GM04504 (cell line): ENCODE data around the gene FOXRED2.
"Not testable (repeated sequence)": the region's sequence is repeated elsewhere in the genome, so short reads cannot be mapped to it uniquely, and the experiment has no call there.

Experiments
- DNase-seq: peaks from one replicate; pipeline ENCODE4 v3.0.0-alpha.2; 2012; ENCODE audit warnings: low read depth

The FOXRED2 gene

GRCh38 chr22:36506637-36507517 lies at the start of gene FOXRED2:
FOXRED2 (minus strand) TSS chr22:36507040; CDS start chr22:36506422, 618 bp downstream.
- peak; percentile 53 for DNase-seq

- no peak for DNase-seq
Measured at GRCh38 chr22:36554098-36554497, 47.3 kb upstream of the FOXRED2 start.

- DNase-seq = no peak
Measured at GRCh38 chr22:36552289-36552688, 45.4 kb upstream of the FOXRED2 start.

DNA sequence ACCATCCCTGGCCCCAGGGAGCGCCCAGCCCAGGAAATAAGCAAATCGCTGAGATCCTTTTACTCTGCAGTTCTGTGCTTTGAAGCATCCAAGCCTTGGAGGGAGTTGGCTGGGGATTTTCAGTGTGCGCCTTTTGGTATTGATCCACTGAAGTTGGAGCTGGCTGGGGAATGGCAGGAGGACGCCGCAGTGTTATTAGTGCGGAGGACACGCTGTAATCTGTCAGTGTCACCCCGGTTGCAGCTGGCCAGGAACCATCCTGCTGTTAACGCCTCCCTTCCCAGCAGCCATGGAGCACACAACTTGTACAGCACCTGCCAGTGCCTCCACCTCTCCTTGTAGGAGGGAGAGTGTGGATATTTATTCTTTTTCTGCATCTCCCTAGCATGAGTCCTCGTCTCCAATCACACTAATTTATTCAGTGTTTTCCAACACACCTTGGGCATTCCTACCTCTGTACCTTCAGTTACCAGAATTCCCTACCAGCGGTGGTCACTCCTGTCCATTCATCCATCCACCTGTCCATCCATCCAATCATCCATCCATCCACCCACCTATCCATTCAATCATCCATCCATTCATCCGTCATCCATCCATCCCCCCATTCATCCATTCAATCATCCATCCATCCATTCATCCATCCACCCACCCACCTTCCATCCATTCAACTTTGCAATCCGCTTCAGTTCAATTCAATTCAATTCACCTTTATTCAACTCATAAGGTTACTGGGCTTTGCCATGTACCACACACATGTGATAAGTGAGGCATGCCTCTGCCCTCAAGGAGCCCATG lies 44.1 kb upstream of the FOXRED2 start:
- no peak for DNase-seq

- DNase-seq = no peak
Measured at GRCh38 chr22:36549033-36549432, 42.2 kb upstream of the FOXRED2 start.

DNA sequence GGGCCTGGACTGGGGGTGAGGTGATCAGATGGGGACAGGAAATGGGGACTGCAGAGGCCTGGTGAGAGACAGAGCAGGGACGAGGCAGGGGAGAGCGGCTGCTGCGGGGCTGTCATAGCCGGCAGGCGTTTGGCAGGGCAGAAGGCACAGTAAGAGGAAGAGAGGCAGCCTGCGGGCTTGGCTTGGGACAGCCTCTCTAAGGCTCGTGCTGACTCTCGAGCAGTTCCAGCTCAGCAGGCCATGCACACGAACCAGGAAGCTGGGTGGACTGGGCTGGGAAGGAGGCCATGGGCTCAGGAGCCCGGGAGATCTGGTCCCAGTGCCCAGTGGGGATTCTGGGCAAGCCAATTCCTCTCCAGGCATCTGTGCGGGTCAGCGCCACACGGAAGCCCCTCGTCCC lies 41.8 kb upstream of the FOXRED2 start:
- no peak for DNase-seq

- no peak for DNase-seq
Measured at GRCh38 chr22:36546932-36547331, 40.1 kb upstream of the FOXRED2 start.

DNA sequence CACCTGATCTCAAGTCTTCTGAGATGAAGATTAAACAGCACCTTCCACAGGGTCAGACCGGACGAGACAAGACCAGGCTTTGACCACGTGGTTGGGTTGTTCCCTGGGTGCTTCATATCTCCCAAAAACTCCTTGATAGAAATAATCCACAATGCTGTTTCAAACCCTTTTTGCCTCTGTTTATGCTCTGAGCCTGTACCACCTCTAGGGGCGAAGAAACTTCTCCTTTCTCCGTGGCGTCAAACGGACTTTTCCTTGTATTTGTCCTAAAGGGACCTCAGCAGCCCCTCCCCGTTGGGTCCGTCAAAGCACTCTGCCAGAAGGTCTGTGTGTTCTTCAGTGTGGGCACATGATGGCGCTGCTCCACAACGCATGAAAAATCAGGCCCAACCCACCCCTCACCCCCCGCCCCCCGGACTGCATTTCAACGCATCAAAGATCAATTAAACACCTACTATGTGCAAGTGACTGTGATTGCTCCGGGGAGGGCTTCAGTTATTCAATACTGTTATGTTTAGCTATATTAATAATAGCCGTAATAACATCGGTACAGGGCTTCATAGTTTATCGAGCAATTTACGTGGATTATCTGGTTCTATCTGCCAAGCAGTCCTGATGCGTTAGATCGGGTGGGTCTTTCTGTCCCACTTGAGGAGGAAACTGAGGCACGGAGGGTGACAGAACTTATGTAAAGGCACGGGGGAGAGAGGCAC lies 39.4 kb upstream of the FOXRED2 start:
- DNase-seq = no peak

DNA sequence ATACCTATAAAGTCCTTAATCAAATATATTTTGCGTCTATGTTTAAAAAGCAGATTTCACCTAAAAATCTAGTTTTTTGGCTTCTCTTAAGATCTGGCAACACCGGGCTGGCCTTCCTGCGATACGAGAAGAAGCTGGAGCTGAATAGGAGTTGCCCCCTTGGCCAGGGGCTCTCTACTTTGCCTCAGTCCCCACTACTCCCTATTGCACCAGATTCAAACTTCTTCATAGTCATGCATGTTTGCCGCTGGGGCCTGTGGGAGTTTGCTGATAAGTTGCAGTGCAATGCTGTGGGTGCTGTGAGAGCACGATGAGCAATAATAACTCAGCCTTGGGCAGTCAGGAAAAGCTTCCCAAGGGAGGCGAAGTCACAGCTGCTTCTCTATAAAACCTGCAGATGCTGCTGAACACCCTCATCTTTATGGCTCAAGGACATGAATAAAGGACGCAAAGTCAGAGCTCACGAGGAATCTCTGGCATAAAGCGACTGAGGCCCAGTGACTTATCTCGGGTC lies 37.3 kb upstream of the FOXRED2 start:
- DNase-seq = peak; percentile 70

DNA sequence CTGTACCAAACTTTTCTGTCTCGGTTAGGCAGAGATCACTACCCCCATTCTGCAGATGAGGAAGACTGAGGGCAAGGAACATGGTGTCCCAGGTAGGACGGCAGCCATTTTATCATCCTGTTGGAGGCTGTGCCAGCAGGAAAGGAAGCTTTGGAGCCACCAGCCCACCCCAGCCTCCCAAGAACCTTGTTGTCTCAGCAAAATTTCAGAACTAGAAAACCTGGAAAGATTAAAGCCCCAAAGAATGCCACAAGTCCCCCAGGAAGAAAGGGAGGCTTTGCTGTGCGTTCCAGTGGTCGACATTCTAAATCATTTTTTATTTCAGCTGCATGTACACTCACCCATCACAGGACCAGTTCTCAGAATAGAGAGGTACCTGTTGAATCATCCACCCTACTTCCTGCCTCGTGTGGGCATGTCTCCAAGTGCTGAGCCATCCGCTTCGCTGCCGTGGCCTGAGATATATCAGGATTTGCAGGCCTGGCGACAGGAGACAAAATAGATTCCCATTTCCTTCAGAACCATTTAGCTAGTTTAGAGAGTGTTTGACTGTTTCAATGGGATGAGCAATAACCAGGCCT lies 35.1 kb upstream of the FOXRED2 start:
- DNase-seq = peak; percentile 86

- DNase-seq = no peak
Measured at GRCh38 chr22:36540867-36541642, 34.2 kb upstream of the FOXRED2 start.

DNA sequence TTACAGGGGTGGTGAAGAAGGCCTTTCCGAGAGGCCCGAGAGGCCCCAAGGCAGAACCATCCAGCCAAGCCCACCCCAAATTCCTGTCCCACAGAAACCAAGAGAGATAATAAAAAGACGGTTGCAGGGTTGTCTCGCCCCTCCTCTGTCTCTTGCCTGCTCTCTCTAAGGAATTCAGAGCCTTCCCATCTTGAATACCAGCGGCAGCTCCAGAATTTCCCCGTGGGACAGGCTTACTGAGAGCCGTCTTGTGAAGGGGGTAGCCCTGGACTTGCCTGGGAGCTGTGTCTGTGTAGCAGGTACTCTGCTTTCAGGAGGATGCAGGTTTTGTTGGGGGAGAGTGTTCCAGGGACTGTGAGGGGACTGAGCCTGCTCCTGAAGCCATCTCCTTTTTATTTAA lies 31.7 kb upstream of the FOXRED2 start:
- DNase-seq = no peak

DNA sequence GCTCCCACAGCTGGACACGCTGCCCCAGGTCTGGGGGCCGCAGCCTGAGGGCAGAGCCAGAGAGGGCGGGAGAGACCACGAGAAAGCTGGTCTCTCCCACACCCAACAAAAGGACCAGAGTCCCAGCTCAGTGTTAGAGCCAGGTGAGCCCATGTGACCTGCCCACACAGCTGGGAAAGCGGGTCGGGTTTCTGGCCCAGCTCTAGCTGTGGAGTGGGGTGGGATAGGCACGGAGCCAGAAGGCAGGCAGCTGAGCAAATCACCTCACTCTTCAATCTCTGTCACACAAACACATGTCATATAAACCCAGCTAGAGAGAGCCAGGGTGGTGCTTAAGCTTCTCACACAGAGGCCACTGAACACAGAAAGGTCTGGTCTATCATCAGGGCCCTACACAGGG lies 29.9 kb upstream of the FOXRED2 start:
- DNase-seq = no peak

- not testable (repeated sequence) for DNase-seq
Measured at GRCh38 chr22:36533320-36533719, 26.5 kb upstream of the FOXRED2 start.

- DNase-seq = no peak
Measured at GRCh38 chr22:36532466-36532865, 25.6 kb upstream of the FOXRED2 start.

DNA sequence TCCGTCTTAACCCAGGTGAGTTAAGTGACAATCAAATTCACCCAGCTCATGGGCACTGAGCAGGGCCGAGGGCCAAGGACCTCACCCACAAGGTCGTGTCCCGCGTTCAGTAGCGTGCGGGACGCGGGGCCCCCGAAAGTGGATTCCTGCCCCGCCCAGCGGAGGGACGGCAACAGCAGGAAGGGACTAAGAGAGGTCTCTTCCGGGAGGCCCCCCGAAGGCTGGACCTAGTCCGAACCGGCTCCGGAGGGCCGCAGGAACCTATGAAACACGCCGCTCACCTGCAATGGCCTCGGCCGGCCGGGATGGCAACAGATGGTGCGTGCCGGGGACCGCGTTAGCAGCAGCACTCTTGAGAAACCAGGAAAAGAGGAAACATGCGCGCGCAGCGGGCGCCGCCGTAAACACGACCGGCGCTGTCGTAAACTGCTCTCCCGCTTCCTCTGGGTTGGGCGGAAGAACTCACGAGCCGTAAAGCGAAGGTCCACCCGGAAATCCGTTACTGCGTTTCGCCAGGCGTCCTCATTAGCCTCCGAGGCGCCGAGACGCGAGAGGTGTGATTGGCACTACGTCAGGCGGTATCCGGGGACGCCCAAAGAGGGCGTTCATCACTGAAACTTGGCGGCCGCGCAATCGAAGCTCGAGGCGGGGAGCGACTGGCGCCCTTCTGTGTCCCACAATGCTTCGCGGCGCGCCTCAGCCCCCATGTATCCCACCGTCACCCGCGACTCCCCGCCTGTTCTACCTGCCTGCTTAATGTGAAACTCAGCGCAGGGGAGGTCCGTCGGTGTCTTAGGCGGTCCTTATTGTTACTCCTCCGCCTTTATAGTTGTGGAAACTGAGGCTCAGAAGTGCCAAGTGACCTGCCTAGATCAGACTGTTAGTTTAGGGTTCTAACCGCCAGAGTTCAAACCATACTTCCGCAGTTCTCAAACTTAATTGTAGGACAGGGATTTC lies 22.2 kb upstream of the FOXRED2 start, which contains the start of gene EIF3D:
EIF3D (minus strand) TSS at position 372 of the 957 bp plus-strand sequence. CDS start 3,045 bp downstream, outside the sequence.
- peak; percentile 99 for DNase-seq

DNA sequence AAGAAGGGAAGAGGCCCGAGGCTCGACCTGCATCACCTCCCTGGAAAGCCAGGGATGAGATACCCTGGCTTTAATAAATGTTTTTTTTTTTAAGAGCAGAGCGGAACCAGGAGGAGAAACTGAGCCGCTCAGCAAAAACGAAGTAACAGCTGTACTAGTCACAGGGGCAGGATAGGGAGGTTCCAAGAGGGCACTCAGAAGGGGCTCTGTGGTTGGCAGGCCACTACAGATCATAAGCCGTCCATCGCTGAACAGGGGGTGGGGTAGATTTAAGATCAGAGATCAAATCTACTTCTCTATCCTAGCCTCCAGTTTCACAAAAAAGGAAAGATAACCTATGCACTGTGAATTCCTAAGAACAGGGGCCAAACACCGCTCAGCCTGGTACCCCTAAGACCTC lies 21.5 kb upstream of the FOXRED2 start:
- DNase-seq = no peak

DNA sequence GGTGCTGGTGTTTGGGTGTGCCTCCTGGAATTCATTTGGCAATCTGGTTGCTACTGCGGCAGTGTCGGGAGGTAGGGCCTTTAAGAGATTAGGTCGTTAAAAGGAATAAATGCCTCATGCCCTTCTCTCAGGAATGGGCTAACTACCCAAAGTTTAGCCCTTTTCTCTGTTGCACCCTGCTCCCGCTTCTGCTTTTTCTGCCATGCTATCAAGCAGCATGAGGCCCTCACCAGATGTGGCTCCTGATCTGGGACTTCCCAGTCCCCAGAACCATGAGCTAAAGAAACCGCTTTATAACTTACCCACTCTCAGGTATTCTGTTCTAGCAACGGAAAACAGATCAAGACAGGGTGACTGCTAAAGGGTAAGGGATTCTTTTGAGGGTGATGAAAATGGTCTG lies 15.8 kb upstream of the FOXRED2 start:
- DNase-seq = no peak

DNA sequence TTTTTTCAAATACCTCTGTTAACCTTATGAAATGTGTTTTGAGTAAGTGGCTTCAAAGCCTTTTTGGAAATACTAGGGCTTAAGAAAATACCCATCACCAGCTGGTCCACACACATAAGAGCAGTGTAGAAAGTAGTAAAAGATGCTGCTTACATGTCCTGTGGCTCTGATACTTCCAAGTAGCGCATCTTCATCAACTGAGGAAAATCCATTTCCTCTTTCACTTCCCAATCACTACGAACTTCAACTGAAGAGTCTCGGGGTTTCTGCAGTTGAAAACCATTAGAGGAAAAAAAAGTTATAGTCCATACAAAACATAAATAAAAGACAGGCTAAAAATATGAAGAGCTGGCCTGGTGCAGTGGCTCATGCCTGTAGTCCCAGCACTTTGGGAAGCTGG lies 13.6 kb upstream of the FOXRED2 start:
- no peak for DNase-seq

GRCh38 chr22:36519906-36520305 lies 13.1 kb upstream of the FOXRED2 start:
- DNase-seq = not testable (repeated sequence)
